Measurements from ENCODE around the gene NID1.

NID1 gene

GRCh38 chr1:236063919-236064673 lies 794 bp downstream of the NID1 start:
- no peak for DNase-seq (ENCODE audit: low read depth)

- DNase-seq (ENCODE audit: low read depth) = no peak
Observed at GRCh38 chr1:236063551-236063918, 1.4 kb downstream of the NID1 start.

- no peak for DNase-seq (ENCODE audit: low read depth)
Observed at GRCh38 chr1:236060286-236060685, 4.6 kb downstream of the NID1 start.

- DNase-seq (ENCODE audit: low read depth) = no peak
Observed at GRCh38 chr1:236059011-236059410, 5.9 kb downstream of the NID1 start.

- DNase-seq (ENCODE audit: low read depth) = no peak
Observed at GRCh38 chr1:236058141-236058934, 6.6 kb downstream of the NID1 start.

- DNase-seq (ENCODE audit: low read depth) = no peak
Observed at GRCh38 chr1:236057546-236057945, 7.3 kb downstream of the NID1 start.

DNA sequence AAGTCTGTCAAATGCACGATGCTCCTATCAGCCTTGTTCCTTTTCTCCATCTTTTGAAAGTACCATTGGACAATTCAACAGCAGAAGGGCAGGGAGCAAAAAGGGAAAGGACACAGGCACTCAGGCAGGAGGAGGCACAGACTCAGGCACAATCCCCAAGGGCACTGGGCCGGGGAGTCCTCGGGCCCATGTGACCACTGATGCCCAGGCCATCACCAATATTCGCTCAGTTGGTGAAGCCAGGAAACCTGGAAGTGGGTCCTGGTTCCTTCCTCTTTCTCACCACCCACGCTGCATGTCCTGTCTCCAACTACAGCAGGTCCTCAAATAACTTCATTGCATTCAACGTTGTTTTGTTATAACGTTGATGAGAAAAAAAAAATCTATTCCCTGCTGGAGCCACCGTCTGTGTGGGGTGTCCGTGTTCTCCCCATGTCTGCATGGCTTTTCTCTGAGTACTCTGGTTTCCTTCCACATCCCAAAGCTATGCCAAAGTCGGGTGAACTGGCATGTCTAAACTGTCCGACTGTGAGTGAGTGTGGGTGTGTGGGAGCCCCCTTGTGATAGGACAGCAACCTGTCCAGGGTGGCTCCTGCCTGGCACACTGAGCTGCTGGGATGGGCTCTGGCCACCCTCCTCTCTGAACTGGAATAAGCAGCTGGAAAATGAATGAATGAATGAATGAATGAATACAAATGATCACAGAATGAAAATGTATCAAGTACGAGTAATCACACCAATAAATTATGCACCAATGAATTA lies 12.5 kb downstream of the NID1 start:
- DNase-seq (ENCODE audit: low read depth) = no peak

GRCh38 chr1:236051242-236051791 lies 13.6 kb downstream of the NID1 start:
- DNase-seq (ENCODE audit: low read depth) = no peak

DNA sequence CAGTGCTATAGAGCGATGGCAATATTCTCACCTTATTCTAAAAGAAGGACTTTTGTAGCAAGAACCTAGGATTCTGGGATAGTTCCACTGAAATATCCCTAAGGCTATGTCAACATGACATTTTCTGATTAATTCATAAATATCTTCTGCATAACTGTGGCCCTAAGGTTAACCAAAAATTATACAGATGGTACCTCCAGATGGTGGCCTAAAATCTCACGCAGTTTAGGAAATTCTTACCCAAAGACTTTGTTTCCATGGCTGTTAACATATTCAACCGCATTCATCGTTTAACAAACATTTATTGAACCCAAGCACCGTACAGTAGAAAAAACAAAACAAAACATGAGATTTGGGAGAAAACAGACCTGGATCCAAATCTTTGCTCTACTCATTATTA lies 19.1 kb downstream of the NID1 start:
- DNase-seq (ENCODE audit: low read depth) = no peak

DNA sequence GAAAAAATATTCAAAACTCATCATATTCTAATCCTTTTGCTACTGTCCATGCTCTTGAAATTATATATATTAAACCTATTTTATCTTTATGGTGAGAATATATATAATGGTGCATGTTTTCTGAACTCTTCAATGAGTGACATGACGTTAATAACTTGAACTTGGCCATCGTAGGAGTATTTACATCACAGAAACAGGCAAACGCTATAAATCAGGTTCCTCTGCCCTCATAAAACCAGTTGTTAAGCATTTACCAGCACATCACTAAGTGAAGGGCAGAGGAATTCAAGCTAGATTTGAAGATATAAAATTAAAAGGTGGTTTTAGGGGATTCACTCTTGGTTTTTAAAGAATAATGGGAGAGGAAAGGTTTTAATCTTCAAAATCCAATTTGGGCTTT lies 20.5 kb downstream of the NID1 start:
- DNase-seq (ENCODE audit: low read depth) = no peak

DNA sequence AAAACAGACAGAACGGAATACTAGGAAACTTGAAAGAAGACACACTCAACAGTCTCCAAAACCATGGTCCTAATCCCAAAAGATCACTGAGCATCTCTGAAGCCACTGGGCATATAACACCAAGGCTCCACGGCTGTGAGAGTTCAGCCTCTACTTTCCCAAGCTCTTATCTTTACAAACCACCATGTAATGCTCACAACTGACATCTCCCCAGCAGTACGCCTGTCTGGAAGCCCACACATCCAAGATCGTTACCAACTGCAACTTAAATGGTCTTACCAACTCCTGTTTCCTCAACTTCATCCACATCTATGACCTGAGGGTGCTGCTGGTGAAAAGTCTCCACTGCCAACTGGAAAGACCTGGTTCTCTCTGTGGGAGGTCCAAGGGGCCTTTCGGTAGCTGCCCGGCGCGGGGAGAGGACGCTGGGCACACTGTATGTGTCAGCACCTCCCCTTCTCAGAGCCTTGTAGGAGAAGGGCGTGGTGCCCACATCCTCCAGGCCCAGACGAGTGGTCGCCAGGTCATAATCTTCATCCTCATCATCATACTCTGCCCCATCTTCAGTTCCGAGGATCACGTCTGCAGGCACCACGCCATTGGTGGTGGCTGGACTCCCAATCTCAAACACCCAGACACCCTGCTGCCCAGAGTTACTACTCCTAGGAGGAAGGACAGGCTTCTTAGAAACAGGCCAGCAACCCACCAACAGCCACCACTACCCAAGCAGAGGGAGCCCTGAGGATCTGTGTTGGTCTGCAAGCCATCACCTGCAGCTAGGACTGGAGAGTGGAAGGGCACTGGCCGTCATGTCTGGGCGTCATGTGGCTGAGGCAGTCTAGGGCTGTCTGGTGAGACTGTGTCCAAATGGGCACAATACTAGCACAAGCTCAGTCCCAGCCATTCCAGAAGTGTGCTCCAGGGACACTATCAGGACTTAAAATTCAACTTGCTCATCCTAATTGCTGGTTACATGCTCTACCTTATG lies 23.0 kb downstream of the NID1 start:
- DNase-seq (ENCODE audit: low read depth) = no peak

DNA sequence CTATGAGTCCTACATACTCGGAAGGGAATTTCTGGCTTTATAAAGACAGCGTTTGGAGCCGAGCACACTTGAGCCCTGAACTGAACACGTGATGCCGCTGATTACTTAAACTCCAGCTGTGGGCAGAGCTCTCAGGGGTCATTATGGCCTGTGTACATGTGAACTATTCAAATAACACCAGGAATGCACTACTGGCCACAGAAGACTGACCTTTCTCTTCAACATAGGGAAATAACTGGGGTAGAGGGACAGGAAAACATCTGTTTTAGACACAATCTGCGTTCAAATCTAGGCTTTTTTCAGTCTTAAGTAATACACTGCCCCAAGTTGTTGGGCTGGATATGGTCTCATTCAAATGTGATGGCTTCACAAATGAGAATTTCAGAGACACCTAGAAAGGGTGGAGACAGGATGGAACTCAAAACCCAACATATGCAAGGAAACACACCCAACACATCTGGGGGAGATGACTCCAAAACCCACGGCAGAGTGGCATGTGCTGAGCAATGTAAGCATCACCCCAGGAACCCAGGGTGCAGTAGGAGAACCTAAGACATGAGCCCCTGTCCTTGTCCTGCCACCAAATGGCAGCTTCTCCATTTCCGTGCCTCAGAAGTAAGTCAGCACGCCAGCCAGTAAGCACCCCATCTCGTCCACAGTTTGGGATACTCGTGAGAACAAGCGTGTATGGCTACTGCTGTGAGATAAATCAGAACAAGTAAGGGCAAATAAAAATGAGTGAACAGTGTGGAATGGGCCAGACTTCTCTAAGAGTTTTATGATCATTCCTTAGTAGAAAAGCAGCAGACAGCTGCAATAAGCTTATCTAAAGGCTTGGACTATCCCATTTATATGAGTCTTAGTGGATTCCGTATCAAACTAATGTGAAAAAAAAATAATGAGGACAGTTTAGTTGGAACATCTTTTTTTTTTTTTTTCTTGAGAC lies 24.9 kb downstream of the NID1 start:
- no peak for DNase-seq (ENCODE audit: low read depth)

DNA sequence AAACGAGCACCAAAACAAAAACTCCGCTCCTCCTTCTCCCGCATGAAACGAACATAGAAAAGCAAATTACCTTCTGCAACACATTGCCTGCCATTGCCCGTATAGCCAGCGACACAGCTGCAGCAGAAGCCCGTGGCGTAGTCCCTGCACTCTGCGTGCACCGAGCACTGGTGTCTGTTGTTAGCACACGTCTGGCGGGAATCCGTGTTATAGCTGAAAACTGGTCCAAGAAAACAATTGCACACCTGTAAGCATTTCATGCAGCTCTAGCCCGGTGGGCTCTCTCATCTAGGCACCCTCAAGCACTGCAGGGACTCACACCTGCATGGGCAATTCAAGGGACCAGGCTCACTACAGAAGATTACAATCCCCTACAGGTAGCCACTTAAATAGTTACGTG lies 26.9 kb downstream of the NID1 start:
- no peak for DNase-seq (ENCODE audit: low read depth)

GRCh38 chr1:236035681-236036101 lies 29.2 kb downstream of the NID1 start:
- no peak for DNase-seq (ENCODE audit: low read depth)

- no peak for DNase-seq (ENCODE audit: low read depth)
Observed at GRCh38 chr1:236033336-236033735, 31.6 kb downstream of the NID1 start.

DNA sequence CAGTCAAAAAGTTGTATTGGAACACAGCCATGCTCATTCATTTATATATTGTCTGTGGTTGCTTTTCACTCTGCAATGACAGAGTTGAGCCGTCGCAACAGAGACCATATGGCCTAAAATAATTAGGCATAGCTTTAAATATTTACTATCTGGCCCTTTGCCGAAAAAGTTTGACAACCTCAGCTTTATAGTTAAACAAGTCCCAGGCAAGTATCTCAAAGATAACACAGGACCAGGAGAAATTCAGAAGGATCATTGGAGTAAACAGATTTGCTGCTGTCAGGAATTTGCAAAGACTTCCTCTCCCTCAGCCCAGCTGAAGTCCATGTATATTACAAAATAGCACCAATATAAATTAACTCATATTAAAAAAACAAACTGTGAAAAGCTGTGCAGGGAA lies 34.4 kb downstream of the NID1 start:
- DNase-seq (ENCODE audit: low read depth) = no peak

GRCh38 chr1:236029428-236029940 lies 35.4 kb downstream of the NID1 start:
- DNase-seq (ENCODE audit: low read depth) = no peak

DNA sequence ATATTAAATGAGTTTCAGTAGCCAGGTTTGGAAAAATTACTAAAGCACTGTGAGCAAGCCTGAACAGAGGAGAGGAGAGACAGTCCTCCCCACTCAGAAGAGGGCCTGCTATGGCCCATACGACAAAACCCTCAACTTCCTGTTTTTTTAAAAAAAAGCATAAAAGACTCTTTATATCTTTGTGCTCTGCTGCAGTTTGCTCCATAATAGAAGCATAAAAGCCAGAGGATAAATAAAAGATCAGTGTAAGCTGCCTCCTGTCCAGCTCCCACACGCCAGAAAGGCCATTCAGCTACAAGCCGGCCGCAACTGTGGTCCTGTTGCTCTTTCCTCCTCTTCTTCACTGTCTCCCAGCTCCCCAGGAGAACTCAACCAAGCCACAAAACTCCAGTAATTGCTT lies 37.8 kb downstream of the NID1 start:
- no peak for DNase-seq (ENCODE audit: low read depth)

- no peak for DNase-seq (ENCODE audit: low read depth)
Observed at GRCh38 chr1:236025836-236026235, 39.1 kb downstream of the NID1 start.

GRCh38 chr1:236024641-236025040 lies 40.2 kb downstream of the NID1 start:
- DNase-seq (ENCODE audit: low read depth) = no peak
